Trophoblast cell (in vitro differentiated cells and primary cell): Measurements from ENCODE around the gene GRAP.
"Not testable (repeated sequence)": the region's sequence is repeated elsewhere in the genome, so short reads cannot be mapped to it uniquely, and the experiment has no call there.

Source experiments
- DNase-seq, 2 donors: peaks; one replicate each; pipeline ENCODE4 v3.0.0-alpha.2; 2016
- H2AFZ ChIP-seq: 2 replicates; pipeline ENCODE4 v1.6.1; 2013; ENCODE audit warnings: low read length, moderate library complexity, mild to moderate bottlenecking; ENCODE audit not compliant: insufficient read depth, poor library complexity
- H2AK5ac ChIP-seq: 2 replicates; pipeline ENCODE4 v1.6.1; 2013; ENCODE audit warnings: mild to moderate bottlenecking, low read length
- H2BK120ac ChIP-seq: 2 replicates; pipeline ENCODE4 v1.6.1; 2013; ENCODE audit warnings: low read length, mild to moderate bottlenecking, moderate library complexity; ENCODE audit not compliant: insufficient read depth, poor library complexity
- H2BK12ac ChIP-seq: 2 replicates; pipeline ENCODE4 v1.6.1; 2013; ENCODE audit warnings: mild to moderate bottlenecking, low read length, moderate library complexity
- H2BK5ac ChIP-seq: 2 replicates; pipeline ENCODE4 v1.6.1; 2013; ENCODE audit warnings: low read length, low read depth, moderate library complexity, mild to moderate bottlenecking; ENCODE audit not compliant: poor library complexity
- H3K14ac ChIP-seq: 2 replicates; pipeline ENCODE4 v1.6.1; 2013; ENCODE audit warnings: mild to moderate bottlenecking, low read length
- H3K18ac ChIP-seq: 2 replicates; pipeline ENCODE4 v1.6.1; 2013; ENCODE audit warnings: mild to moderate bottlenecking, low read length
- H3K23ac ChIP-seq: 2 replicates; pipeline ENCODE4 v1.6.1; 2013; ENCODE audit warnings: low read length
- H3K27ac ChIP-seq: 2 replicates; pipeline ENCODE4 v1.5.1; 2013; ENCODE audit warnings: low read depth, mild to moderate bottlenecking, inconsistent platforms, low read length, moderate library complexity
- H3K27me3 ChIP-seq: 2 replicates; pipeline ENCODE4 v1.6.1; 2013; ENCODE audit warnings: inconsistent platforms, mild to moderate bottlenecking, low read length, moderate library complexity; ENCODE audit not compliant: insufficient read depth
- H3K36me3 ChIP-seq, 2 experiments: 1 replicate in 1 of 2; 2 replicates in 1 of 2; pipeline ENCODE4 v1.6.1; 2013; ENCODE audit warnings: low read length in 2 of 2, mild to moderate bottlenecking in 2 of 2, moderate library complexity in 1 of 2; ENCODE audit not compliant: insufficient read depth in 2 of 2, control insufficient read depth in 1 of 2
- H3K4ac ChIP-seq: 2 replicates; pipeline ENCODE4 v1.6.1; 2013; ENCODE audit warnings: low read depth, mild to moderate bottlenecking, low read length, moderate library complexity
- H3K4me1 ChIP-seq, 2 experiments: 1 replicate in 1 of 2; 2 replicates in 1 of 2; pipeline ENCODE4 v1.6.1; 2013; ENCODE audit warnings: low read length in 2 of 2, mild to moderate bottlenecking in 2 of 2, moderate library complexity in 1 of 2; ENCODE audit not compliant: insufficient read depth in 2 of 2, control insufficient read depth in 1 of 2
- H3K4me2 ChIP-seq: 2 replicates; pipeline ENCODE4 v1.6.1; 2013; ENCODE audit warnings: inconsistent platforms, mild to moderate bottlenecking, low read length, moderate library complexity
- H3K4me3 ChIP-seq: 2 replicates; pipeline ENCODE4 v1.5.1; 2013; ENCODE audit warnings: mild to moderate bottlenecking, low read depth, low read length, inconsistent platforms
- H3K79me1 ChIP-seq: one replicate; pipeline ENCODE4 v1.6.1; 2013; ENCODE audit warnings: low read length
- H3K79me2 ChIP-seq: 2 replicates; pipeline ENCODE4 v1.6.1; 2013; ENCODE audit warnings: low read length, mild to moderate bottlenecking; ENCODE audit not compliant: control insufficient read depth, insufficient read depth, poor library complexity
- H3K9ac ChIP-seq: 2 replicates; pipeline ENCODE4 v1.6.1; 2013; ENCODE audit warnings: mild to moderate bottlenecking, low read length
- H3K9me3 ChIP-seq: 2 replicates; pipeline ENCODE4 v1.6.1; 2013; ENCODE audit warnings: low read depth, mild to moderate bottlenecking, control low read depth, inconsistent platforms, low read length; ENCODE audit not compliant: insufficient read depth
- H4K12ac ChIP-seq: 2 replicates; pipeline ENCODE4 v1.6.1; 2013; ENCODE audit warnings: low read depth, mild to moderate bottlenecking, low read length, moderate library complexity
- H4K8ac ChIP-seq: 2 replicates; pipeline ENCODE4 v1.6.1; 2013; ENCODE audit warnings: low read depth, mild to moderate bottlenecking, low read length, moderate library complexity
- H4K91ac ChIP-seq: one replicate; pipeline ENCODE4 v1.6.1; 2013; ENCODE audit warnings: low read depth, mild to moderate bottlenecking, low read length, moderate library complexity
- WGBS: extraction: QIAGEN DNeasy Blood & Tissue Kit; methylation state at CpG from one replicate; pipeline ENCODE4 v1.1.7; 2013; ENCODE audit warnings: missing lambda C conversion rate; ENCODE audit not compliant: insufficient read length, insufficient coverage; ENCODE audit errors: extremely low coverage; 5-methylcytosine and 5-hydroxymethylcytosine counted together

The GRAP gene

DNA sequence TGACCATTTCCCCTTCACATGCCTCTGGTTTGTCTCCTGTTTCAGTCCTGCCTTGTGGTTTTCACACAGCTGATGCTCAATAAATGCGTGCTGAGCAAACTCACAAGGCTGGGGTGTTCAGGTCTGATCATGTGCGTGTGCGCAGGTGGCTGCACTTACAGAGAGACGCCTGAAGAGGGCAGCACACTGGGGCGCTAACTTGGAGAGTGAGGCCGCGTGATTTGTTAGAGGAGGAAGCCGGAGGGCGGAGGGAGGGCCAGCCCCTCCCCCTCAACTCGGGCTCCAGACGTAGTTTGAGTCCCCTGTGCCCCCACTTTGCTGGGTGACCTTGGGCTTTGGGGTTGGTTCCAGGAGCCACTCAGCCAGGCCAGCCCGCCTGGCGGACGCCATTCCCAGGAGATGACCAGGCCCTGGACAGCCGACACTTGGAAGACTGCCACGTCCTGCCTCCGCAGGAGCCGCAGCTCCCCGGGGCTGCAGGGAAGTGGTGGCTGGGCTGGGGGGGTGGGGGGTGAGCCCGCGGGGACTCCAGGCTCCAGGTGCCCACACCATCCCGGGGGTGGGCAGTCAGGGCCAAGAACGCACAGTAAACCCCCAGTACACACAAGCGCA is 14.3 kb downstream of the GRAP start:
- not testable (repeated sequence) for H3K4me2 ChIP-seq, H3K79me2 ChIP-seq, H3K27me3 ChIP-seq, H3K4ac ChIP-seq, H2BK120ac ChIP-seq, H3K4me1 ChIP-seq, H3K4me3 ChIP-seq, H3K23ac ChIP-seq, H2AK5ac ChIP-seq, H4K8ac ChIP-seq, H3K9ac ChIP-seq, H2BK5ac ChIP-seq, H3K79me1 ChIP-seq, H4K12ac ChIP-seq, H4K91ac ChIP-seq, H3K9me3 ChIP-seq, H3K18ac ChIP-seq, H3K27ac ChIP-seq, H2AFZ ChIP-seq, H3K14ac ChIP-seq, DNase-seq, H3K36me3 ChIP-seq, H2BK12ac ChIP-seq
- no CpG with 5 or more reads among the region's 24 CpGs for WGBS

DNA sequence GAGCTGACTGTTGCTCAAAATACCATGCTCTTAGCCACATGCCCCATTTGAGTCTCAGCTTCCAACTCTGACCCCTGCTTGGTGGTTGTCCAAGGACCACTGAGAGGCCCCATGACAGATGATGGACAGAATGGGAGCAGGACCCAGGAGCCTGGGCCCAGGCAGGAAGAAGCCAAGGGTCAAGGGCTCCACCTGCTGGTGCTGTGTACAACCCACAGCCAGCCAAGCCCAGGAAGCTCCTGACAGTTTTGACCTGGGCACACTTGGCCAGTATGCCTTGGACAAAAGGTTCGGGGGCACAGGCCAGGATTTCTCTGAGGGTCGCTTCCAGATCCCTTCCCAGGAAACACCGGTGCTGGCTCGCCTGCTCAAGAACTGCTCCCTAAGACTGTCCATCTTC is 15.0 kb downstream of the GRAP start:
- H2BK5ac ChIP-seq, H2AK5ac ChIP-seq: not testable (repeated sequence)

DNA sequence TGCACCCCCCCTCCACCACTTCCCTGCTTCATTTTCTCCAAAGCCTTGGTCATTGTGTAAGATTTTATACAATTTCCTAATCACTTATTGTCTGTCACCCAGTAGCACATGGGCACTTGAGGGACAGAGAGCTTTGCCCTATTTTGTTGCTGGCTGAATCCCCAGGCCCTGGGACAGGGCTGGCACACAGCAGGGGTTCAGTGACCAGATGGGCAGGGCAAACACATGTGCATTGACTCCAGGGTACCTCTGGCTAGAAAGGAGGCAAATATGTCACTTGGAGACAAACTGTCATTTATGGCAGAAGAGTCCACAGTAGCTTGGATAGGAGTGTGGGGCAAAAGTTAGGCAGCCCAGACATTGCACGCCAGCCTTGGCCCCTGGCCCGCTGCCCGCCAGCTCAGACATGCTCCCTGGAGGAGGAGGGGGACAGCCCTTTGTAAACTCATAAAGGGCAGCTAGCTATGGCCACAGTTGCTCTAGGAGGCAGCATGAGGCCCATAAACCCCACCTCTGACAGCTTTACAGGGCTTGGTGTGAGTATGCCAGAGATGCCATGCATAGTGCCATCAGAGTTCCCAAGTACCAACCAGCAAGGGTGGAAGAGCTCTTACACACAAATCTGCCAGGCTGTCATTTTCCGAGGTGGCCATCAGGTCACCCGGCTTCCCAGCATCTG is 15.8 kb downstream of the GRAP start:
- H3K9ac ChIP-seq, H2BK120ac ChIP-seq, H2AK5ac ChIP-seq, H2BK12ac ChIP-seq, H3K4ac ChIP-seq, H3K18ac ChIP-seq, H3K79me1 ChIP-seq, H3K23ac ChIP-seq, H3K36me3 ChIP-seq, H3K79me2 ChIP-seq, H3K4me1 ChIP-seq, H3K27ac ChIP-seq, DNase-seq, H3K14ac ChIP-seq, H4K8ac ChIP-seq, H2BK5ac ChIP-seq, H3K4me2 ChIP-seq, H2AFZ ChIP-seq, H4K12ac ChIP-seq, H3K4me3 ChIP-seq, H4K91ac ChIP-seq, H3K9me3 ChIP-seq, H3K27me3 ChIP-seq: not testable (repeated sequence)
- no CpG with 5 or more reads among the region's 5 CpGs for whole genome bisulfite sequencing

More for the DNA sequence above, 15.0 kb downstream of the GRAP start:
- H3K9me3 ChIP-seq, H3K4me3 ChIP-seq, H3K4me2 ChIP-seq, H3K27ac ChIP-seq, H4K12ac ChIP-seq, H3K79me2 ChIP-seq, H3K4ac ChIP-seq, H4K8ac ChIP-seq, H3K18ac ChIP-seq, H2BK12ac ChIP-seq, H3K23ac ChIP-seq, H3K4me1 ChIP-seq, H3K9ac ChIP-seq, DNase-seq, H4K91ac ChIP-seq, H3K14ac ChIP-seq, H2BK120ac ChIP-seq, H2AFZ ChIP-seq, H3K27me3 ChIP-seq, H3K36me3 ChIP-seq, H3K79me1 ChIP-seq: not testable (repeated sequence)
- no CpG with 5 or more reads among the region's 4 CpGs for WGBS

DNA sequence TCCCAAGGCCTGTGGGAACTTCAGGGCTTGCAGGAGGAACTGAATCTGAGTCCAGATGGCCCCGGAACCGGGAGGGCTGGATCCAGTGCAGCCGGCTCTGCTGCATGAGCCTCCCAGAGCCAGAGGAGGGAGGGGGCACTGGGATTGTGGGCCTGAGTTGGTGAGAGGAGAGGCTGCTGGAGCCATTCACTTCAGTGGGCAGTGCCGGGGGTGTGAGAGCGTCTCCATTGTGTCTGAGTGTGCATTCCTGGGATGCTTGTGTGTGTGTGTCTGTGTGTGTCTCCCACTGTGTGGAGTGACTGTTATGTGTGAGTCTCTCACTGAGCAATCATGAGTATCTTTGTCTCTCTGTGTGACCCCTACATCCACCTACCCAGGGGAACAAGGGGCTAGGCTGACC is 17.0 kb downstream of the GRAP start:
- H3K4me1 ChIP-seq: not testable (repeated sequence)

More for the DNA sequence above, 17.0 kb downstream of the GRAP start:
- H3K14ac ChIP-seq, H4K8ac ChIP-seq, H3K36me3 ChIP-seq, H2BK120ac ChIP-seq, H3K4me2 ChIP-seq, H2BK12ac ChIP-seq, H3K79me2 ChIP-seq, H3K9ac ChIP-seq, H4K12ac ChIP-seq, H3K4ac ChIP-seq, H3K18ac ChIP-seq, H2AFZ ChIP-seq, H4K91ac ChIP-seq, H2AK5ac ChIP-seq, H3K27ac ChIP-seq, DNase-seq, H2BK5ac ChIP-seq, H3K4me3 ChIP-seq, H3K27me3 ChIP-seq, H3K79me1 ChIP-seq, H3K23ac ChIP-seq, H3K9me3 ChIP-seq: not testable (repeated sequence)
- WGBS: no CpG with 5 or more reads among the region's 5 CpGs
